ENCODE results near the gene ABHD17A. TPM values are rescaled to one million over a fixed set of nuclear protein-coding genes. Genes with fewer than 3 reads are reported as not detected.

ABHD17A gene
- total and polyA plus RNA-seq, 9 of the 15 experiments (the other 6 are each of a cell fraction or from before 2014, with no cell fraction given), result 0.04 to 135 (median 21.8) TPM; not detected in 1

- TF ChIP-seq MAZ (CRISPR knock-in tag; conservative IDR thresholded peaks at IDR 0.05 in 1 of 2, IDR thresholded peaks at IDR 0.05 in 1 of 2) (0 out of 4 replicates have a peak, but pooled peaks of 1 of the 2 experiments have one; percentile 21), ZNF778 (CRISPR knock-in tag; IDR thresholded peaks at IDR 0.05) (no peak), TFAP4 (CRISPR knock-in tag; IDR thresholded peaks at IDR 0.05; ENCODE audit: borderline replicate concordance) (peak; percentile 30; the same call in 1 of the 2 replicates), CXXC5 (CRISPR knock-in tag; IDR thresholded peaks at IDR 0.05) (peak; percentile 37; the same call in 1 of the 2 replicates), CBX5 (IDR thresholded peaks at IDR 0.05; ENCODE audit: borderline replicate concordance, low read depth) (no peak), CTBP1 (IDR thresholded peaks at IDR 0.05; ENCODE audit: borderline replicate concordance) (peak; percentile 27; the same call in 1 of the 2 replicates), KAT8 (IDR thresholded peaks at IDR 0.05; ENCODE audit: low read depth) (no peak), MYC (IDR thresholded peaks at IDR 0.05; ENCODE audit: low read depth, low read length) (0 out of 2 replicates have a peak, but pooled peaks have one; percentile 11), MYC (CRISPR knock-in tag; IDR thresholded peaks at IDR 0.05; ENCODE audit: borderline replicate concordance, low read depth) (no peak), EGR1 (conservative IDR thresholded peaks at IDR 0.05) (peak; percentile 84), HINFP (tag; conservative IDR thresholded peaks at IDR 0.05; ENCODE audit: low read depth) (no peak), SMAD1 (IDR thresholded peaks at IDR 0.05; ENCODE audit: low read depth, low read length, partially characterized antibody) (peak; percentile 22), VEZF1 (CRISPR knock-in tag; IDR thresholded peaks at IDR 0.05) (peak; percentile 78), RCOR1 (IDR thresholded peaks at IDR 0.05; ENCODE audit: borderline replicate concordance in 1 of 2, low read depth in 2 of 2, low read length in 2 of 2) (peak in 1 of 2 experiments; percentile 56; a peak in 1 of 4 replicates), NFATC3 (IDR thresholded peaks at IDR 0.05) (no peak), PRPF4 (IDR thresholded peaks at IDR 0.05; ENCODE audit: insufficient read depth, low read depth, low read length, poor library complexity, severe bottlenecking) (no peak), NONO (IDR thresholded peaks at IDR 0.05; ENCODE audit: low read depth in 2 of 2, low read length in 1 of 2) (0 out of 4 replicates have a peak, but pooled peaks of 1 of the 2 experiments have one; percentile 24)
Measured at GRCh38 chr19:1860042-1860775, 25.1 kb downstream of the ABHD17A start (continued).

Measured in K562 (cell line).